GM19452 (cell line): ENCODE results near the gene LEF1.

ENCODE experiments used
- ATAC-seq: cut with Tn5 transposase; IDR thresholded peaks from one replicate; pipeline ENCODE4 v1.9.1; 2021; ENCODE audit not compliant: unreplicated experiment

The LEF1 gene

DNA sequence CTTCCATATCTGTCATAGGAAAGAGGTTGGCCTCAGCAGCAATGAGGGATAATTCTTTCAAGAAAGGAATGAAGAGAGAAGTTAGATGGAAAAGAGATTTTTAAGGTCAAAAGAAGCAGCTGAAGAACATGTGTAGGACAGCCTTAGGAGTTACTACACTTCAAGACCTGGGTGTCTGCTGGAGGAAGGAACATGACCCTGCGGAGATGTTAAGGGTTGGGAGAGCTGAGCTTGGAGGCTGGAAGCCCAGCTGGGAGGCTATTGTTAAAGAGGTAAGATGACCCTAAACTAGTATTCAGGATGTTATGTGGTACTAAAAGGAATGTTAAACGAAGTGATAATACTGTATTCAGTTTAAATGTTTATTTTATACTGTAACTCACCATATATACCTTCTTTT, 164.1 kb downstream of the LEF1 start:
- ATAC-seq = no peak

DNA sequence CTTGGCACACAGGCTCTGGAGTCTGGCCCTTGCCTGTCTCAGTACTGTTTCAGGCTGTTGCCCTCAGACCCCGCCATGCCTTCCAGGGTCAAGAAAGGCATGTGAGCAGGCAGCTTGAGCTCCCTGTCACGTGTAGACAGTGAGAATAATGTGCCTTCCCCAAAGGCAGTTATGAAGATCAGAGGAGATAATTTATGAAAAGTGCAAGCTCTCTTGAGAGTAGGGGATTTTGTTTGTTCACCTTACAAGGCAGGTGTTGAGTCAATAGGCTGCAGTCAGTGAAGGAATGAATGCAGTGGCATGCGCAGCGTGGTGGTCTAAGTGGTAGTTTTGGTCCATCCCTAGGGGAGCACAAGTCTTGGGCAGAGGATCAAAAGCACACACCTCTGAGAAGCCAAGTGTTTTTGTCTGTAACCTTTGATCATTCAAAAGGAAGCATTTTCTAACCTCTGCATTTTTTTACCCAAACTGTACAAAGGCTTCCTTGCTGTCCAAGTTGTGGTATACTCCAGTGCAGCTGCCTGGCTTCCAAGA, 164.7 kb downstream of the LEF1 start:
- no peak for ATAC-seq

DNA sequence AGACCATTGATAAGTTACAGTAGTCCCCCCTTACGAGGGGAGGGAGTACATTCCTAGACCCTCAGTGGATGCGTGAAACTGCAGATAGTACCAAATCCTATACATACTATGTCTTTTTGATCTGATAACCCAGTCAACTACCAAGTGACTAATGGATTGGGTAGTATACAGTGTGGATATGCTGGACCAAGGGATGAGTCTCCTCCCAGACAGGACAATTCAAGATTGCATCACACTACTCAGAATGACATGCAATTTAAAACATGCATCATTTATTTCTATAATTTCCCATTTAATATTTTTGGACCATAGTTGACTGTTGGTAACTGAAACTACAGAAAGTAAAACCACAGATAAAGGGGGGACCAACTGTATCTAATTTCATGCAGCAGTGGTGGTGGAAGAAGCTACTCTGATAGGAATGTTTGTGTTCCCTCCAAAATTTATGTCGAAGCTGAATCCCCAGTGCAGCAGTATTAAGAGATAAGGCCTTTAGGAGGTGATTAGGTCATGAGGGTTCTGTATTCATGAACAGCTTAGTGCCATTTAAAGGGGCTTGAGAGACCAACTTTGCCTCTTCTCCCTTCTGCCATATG, 167.1 kb downstream of the LEF1 start:
- no peak for ATAC-seq

DNA sequence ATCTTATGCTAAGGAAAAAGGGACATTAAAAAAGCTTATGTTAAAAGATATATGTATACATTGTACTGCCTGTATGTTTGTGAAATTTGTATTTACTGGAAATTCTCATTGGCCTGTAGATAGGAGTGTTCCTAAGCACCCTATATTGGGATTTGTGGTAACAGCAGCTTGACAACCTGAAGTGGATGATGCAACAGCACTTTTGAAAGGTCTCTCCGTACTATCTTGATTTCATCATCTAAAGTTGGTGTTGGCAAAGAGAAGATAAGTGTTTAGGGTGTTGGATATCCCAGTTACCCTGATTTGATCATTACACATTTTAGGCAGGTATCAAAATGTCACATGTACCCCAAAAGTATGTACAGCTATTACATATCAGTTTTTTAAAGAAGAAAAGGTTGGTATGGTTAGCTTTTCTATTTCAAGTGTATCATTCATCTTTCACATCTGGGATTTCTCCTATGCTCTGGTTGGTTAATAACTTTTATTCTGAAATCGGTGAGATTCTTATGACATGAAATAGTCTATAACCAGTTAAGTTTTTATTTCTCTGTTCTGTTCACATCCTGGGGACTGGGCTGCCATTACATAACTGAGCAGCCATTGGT, 168.7 kb downstream of the LEF1 start:
- no peak for ATAC-seq

GRCh38 chr4:107997794-107998193, 170.9 kb downstream of the LEF1 start:
- ATAC-seq = no peak
